Activated T-cell treated with anti-CD3 and anti-CD28 coated beads, Interleukin-2, amount 50 U/mL, for 4 hours (primary cell): Measurements from ENCODE around the gene CCDC93. TPM values are rescaled to one million over a fixed set of nuclear protein-coding genes. Genes with fewer than 3 reads are reported as not detected.
A peak's percentile ranks its signal among the peaks of the same experiment; 100 is the strongest.

Experiments used
- ATAC-seq, 2 donors: fragments of 200-7000 bp; cut with Tn5 transposase; one replicate each; pipeline ENCODE4 v1.10.0; 2021
- DNase-seq: peaks from one replicate; pipeline ENCODE4 v3.0.0-alpha.2; 2020
- H3K27me3 Mint-ChIP-seq: one replicate; pipeline ENCODE4 v1.8.0; 2021; ENCODE audit warnings: low read depth, mixed read lengths
- H3K36me3 Mint-ChIP-seq: one replicate; pipeline ENCODE4 v1.8.0; 2022; ENCODE audit warnings: mixed read lengths; ENCODE audit not compliant: insufficient read depth
- H3K4me1 Mint-ChIP-seq: one replicate; pipeline ENCODE4 v1.8.0; 2021; ENCODE audit warnings: low read depth, mixed read lengths
- H3K4me3 Mint-ChIP-seq: one replicate; pipeline ENCODE4 v1.8.0; 2021; ENCODE audit warnings: mild to moderate bottlenecking, moderate library complexity, mixed read lengths
- H3K9me3 Mint-ChIP-seq: one replicate; pipeline ENCODE4 v1.8.0; 2021; ENCODE audit warnings: mixed read lengths
- total RNA-seq, 3 donors: library from RNA; stranded (reverse); gene quantifications; one replicate each; pipeline ENCODE4 v1.2.1, GENCODE V29; 2021

CCDC93 gene
- total RNA-seq, result 10 to 100 TPM; 23.7 to 25.8 (median 24.8) TPM

- peak within 1 kb of the TSS; percentile 94 for H3K4me3 Mint-ChIP-seq
Observed at GRCh38 chr2:118013724-118014491, at the start of gene CCDC93. Gene CCDC93 (minus strand): TSS chr2:118014070. CDS start chr2:118013995, 75 bp downstream.

GRCh38 chr2:118062669-118063068 is 48.8 kb upstream of the CCDC93 start:
- Mint-ChIP-seq H3K4me3 (no peak overlapping the region), H3K36me3 (no peaks in the 10 kb centered on the region)
- no peak for ATAC-seq

More at GRCh38 chr2:118013724-118014491, at the start of gene CCDC93:
- Mint-ChIP-seq H3K9me3 (no peaks in the 10 kb centered on the region), H3K36me3 (no peaks in the 10 kb centered on the region), H3K27me3 (no peaks in the 10 kb centered on the region), H3K4me1 (peaks cover 42% of the 10 kb centered on the region)
- DNase-seq (peak; percentile 82), ATAC-seq (peak; percentile 86 to 88)

DNA sequence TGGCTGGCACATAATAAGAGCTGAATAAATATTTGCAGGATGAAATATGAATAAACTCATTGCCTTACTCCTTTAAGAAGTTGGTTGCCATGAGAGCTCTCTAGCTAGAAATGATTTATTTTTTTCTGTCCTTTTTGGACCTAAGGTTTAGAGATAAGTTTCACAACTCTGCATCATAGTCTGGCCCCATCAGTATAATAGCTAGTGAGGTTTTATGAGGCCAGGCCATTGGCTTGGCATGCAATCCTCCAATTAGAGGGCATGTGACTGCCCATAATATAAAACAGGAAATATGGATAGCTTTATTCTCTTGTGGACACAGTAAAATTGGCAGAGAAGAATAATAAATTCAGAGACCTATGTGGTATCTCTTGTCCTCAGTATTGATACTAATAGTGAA is 48.2 kb upstream of the CCDC93 start:
- Mint-ChIP-seq H3K4me1 (peaks cover 4% of the 10 kb centered on the region), H3K36me3 (no peaks in the 10 kb centered on the region), H3K4me3 (no peak overlapping the region), H3K9me3 (no peaks in the 10 kb centered on the region), H3K27me3 (peaks cover 27% of the 10 kb centered on the region)
- ATAC-seq (no peak), DNase-seq (no peak)

More at GRCh38 chr2:118062669-118063068, 48.8 kb upstream of the CCDC93 start:
- H3K9me3 Mint-ChIP-seq, result no peaks in the 10 kb centered on the region
- DNase-seq, result no peak
- peaks cover 4% of the 10 kb centered on the region for H3K4me1 Mint-ChIP-seq
- H3K27me3 Mint-ChIP-seq, result peaks cover 26% of the 10 kb centered on the region

DNA sequence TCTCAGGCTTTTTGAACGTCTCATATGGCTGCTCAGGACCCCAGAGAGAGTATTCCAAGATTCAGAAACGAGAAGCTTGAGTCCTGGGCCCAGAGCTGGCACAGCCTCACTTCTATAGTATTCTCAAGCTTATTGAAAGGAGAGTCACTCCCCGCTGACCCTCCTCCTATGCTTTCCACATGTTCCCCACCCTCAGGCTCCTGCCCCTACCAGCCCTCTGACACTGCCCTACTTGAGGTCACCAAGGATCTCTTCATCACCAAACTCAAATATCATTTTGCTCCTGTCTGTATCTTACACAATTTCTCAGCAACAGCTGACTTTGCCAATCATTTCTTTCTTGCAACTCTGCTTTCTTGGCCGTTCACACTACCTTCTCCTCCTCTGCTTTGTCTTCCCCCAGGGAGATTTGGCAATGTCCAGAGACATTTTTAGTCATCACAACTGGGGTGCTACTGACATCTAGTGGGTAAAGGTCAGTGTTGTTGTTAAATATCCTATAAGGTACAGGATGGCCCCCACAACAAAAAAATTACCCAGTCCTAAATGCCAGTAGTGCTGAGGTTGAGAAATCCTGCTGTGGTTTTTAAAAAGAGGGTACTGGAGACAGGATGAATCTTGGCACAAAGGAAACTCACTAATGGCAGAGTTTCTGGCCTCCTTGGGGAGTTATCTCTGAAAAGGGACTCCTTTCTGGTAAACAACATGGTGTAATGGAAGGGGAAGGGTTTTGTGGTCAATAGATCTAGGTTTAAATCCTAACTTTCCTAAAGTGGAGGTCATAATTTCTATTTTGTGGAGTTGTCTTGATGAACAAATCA is 47.5 kb upstream of the CCDC93 start:
- Mint-ChIP-seq H3K4me1 (peaks cover 4% of the 10 kb centered on the region), H3K36me3 (no peaks in the 10 kb centered on the region), H3K4me3 (no peak overlapping the region), H3K9me3 (no peaks in the 10 kb centered on the region), H3K27me3 (peaks cover 26% of the 10 kb centered on the region)
- no peak for ATAC-seq
- no peak for DNase-seq

GRCh38 chr2:118059919-118060478 is 46.1 kb upstream of the CCDC93 start:
- Mint-ChIP-seq H3K36me3 (no peaks in the 10 kb centered on the region), H3K4me1 (peaks cover 4% of the 10 kb centered on the region), H3K9me3 (no peaks in the 10 kb centered on the region), H3K4me3 (no peak overlapping the region), H3K27me3 (peaks cover 29% of the 10 kb centered on the region)
- DNase-seq (no peak), ATAC-seq (peak in 1 of 2 donors; percentile 25)

- no peaks in the 10 kb centered on the region for H3K9me3 Mint-ChIP-seq
- H3K27me3 Mint-ChIP-seq, result peaks cover 29% of the 10 kb centered on the region
Observed at GRCh38 chr2:118058951-118059350, 45.1 kb upstream of the CCDC93 start.

DNA sequence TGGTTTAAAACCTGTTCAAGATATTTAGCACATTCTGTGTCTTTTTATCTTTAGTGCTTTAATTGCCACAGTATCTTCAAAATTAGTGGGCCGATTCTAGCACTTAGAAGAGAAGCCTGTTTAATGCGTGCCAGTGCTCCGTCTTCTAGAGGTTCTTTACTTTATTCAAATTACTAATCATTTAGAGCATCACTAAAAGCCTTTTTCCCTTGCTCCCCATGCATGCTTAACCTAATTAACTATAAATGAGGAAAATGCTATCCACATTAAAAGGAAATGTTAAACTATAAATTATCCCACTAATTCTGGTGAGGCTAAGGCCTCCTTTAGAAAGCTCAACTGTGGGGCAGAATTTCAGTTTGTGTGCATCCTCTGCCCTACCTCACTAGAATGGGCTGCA is 42.9 kb upstream of the CCDC93 start:
- no peaks in the 10 kb centered on the region for H3K9me3 Mint-ChIP-seq
- H3K4me3 Mint-ChIP-seq, result no peak overlapping the region
- no peak for DNase-seq
- peaks cover 20% of the 10 kb centered on the region for H3K27me3 Mint-ChIP-seq
- peaks cover 4% of the 10 kb centered on the region for H3K4me1 Mint-ChIP-seq
- no peak for ATAC-seq
- H3K36me3 Mint-ChIP-seq, result no peaks in the 10 kb centered on the region

More at GRCh38 chr2:118058951-118059350, 45.1 kb upstream of the CCDC93 start:
- H3K4me3 Mint-ChIP-seq, result no peak overlapping the region
- ATAC-seq (no peak), DNase-seq (no peak)
- H3K36me3 Mint-ChIP-seq, result no peaks in the 10 kb centered on the region
- H3K4me1 Mint-ChIP-seq, result peaks cover 4% of the 10 kb centered on the region

GRCh38 chr2:118056165-118056534 is 42.3 kb upstream of the CCDC93 start:
- Mint-ChIP-seq H3K4me3 (no peak overlapping the region), H3K27me3 (peaks cover 19% of the 10 kb centered on the region), H3K4me1 (peaks cover 4% of the 10 kb centered on the region), H3K36me3 (no peaks in the 10 kb centered on the region), H3K9me3 (no peaks in the 10 kb centered on the region)
- DNase-seq (no peak), ATAC-seq (no peak)

- H3K4me3 Mint-ChIP-seq, result no peak overlapping the region
- H3K9me3 Mint-ChIP-seq, result no peaks in the 10 kb centered on the region
- DNase-seq (no peak), ATAC-seq (no peak)
- H3K27me3 Mint-ChIP-seq, result peaks cover 20% of the 10 kb centered on the region
- peaks cover 4% of the 10 kb centered on the region for H3K4me1 Mint-ChIP-seq
- no peaks in the 10 kb centered on the region for H3K36me3 Mint-ChIP-seq
Observed at GRCh38 chr2:118055512-118056164, 41.8 kb upstream of the CCDC93 start.

- no peaks in the 10 kb centered on the region for H3K9me3 Mint-ChIP-seq
- DNase-seq, result no peak
- ATAC-seq, result no peak
- no peaks in the 10 kb centered on the region for H3K36me3 Mint-ChIP-seq
- no peak overlapping the region for H3K4me3 Mint-ChIP-seq
- H3K27me3 Mint-ChIP-seq, result peaks cover 25% of the 10 kb centered on the region
- no peaks in the 10 kb centered on the region for H3K4me1 Mint-ChIP-seq
Observed at GRCh38 chr2:118054213-118055008, 40.5 kb upstream of the CCDC93 start.

DNA sequence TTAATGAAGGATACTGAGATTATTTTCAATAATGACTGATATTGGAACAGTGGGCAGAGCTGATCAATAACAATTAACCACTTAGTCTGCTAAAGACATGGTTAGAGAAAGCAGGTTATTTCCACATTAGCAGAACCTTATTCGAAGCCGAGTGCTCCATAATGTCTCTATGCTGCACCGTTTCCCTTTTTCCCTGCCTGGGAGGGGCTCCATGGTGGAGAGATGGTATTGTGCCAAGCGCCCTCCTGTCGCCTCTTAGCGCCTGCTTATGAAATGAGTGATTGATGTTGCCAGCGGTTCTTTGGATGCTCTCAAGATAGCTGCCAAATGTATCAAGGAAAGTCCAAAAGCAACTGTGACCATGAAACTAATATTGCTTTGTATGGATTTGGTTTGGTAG is 39.8 kb upstream of the CCDC93 start:
- H3K27me3 Mint-ChIP-seq, result peaks cover 28% of the 10 kb centered on the region
- H3K9me3 Mint-ChIP-seq, result no peaks in the 10 kb centered on the region
- H3K4me3 Mint-ChIP-seq, result no peak overlapping the region
- ATAC-seq (no peak), DNase-seq (no peak)
- H3K36me3 Mint-ChIP-seq, result no peaks in the 10 kb centered on the region
- no peaks in the 10 kb centered on the region for H3K4me1 Mint-ChIP-seq

- Mint-ChIP-seq H3K36me3 (no peaks in the 10 kb centered on the region), H3K9me3 (no peaks in the 10 kb centered on the region), H3K4me1 (no peaks in the 10 kb centered on the region), H3K27me3 (peaks cover 27% of the 10 kb centered on the region), H3K4me3 (no peak overlapping the region)
- ATAC-seq (no peak), DNase-seq (no peak)
Observed at GRCh38 chr2:118052474-118052873, 38.6 kb upstream of the CCDC93 start.

DNA sequence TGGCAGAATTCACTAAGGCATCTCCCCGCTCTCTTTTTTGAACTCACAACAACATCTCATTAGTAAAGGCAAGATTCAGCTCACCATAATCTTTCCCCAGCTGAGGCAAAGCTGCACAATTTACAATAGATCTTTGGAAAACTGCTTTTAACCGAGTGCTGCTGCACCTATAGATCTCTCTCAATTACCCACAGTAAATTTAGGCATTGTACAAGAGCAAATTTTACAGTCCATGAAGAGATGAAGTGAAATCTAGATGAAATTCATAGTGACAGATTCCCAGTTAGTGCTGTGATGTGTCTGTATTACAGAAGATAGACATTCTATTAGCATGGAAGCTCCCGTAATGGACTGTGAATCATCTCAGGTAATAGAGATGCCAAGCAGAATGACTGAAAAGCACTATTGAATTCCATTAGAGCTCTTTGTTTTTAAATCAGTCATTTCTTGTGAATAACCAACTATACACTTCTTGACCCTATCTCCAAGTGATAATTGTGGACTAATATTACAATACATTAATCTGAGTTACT is 38.0 kb upstream of the CCDC93 start:
- no peaks in the 10 kb centered on the region for H3K36me3 Mint-ChIP-seq

More for the DNA sequence above, 38.0 kb upstream of the CCDC93 start:
- ATAC-seq, result no peak
- peaks cover 31% of the 10 kb centered on the region for H3K27me3 Mint-ChIP-seq
- DNase-seq, result no peak
- no peaks in the 10 kb centered on the region for H3K4me1 Mint-ChIP-seq
- no peaks in the 10 kb centered on the region for H3K9me3 Mint-ChIP-seq
- no peak overlapping the region for H3K4me3 Mint-ChIP-seq
